Nephron (organoid): ENCODE measurements around the gene RNU4-1.
A peak's percentile ranks its signal among the peaks of the same experiment; 100 is the strongest.

ENCODE experiments used
- H3K27ac Mint-ChIP-seq, 3 experiments: 2 replicates each; pipeline ENCODE4 v1.8.0; 2020; ENCODE audit warnings: mixed read lengths in 3 of 3, mild to moderate bottlenecking in 2 of 3, moderate library complexity in 1 of 3
- H3K27me3 Mint-ChIP-seq: 2 replicates; pipeline ENCODE4 v1.8.0; 2021; ENCODE audit warnings: low read depth, mild to moderate bottlenecking, moderate library complexity, mixed read lengths
- H3K36me3 Mint-ChIP-seq: 2 replicates; pipeline ENCODE4 v1.8.0; 2020; ENCODE audit warnings: low read depth, mixed read lengths
- H3K4me1 Mint-ChIP-seq: 2 replicates; pipeline ENCODE4 v1.8.0; 2020; ENCODE audit warnings: mixed read lengths
- H3K4me3 Mint-ChIP-seq, 3 experiments: 2 replicates each; pipeline ENCODE4 v1.8.0; 2020; ENCODE audit warnings: mild to moderate bottlenecking in 3 of 3, mixed read lengths in 3 of 3, moderate library complexity in 2 of 3
- H3K9me3 Mint-ChIP-seq: 2 replicates; pipeline ENCODE4 v1.8.0; 2020; ENCODE audit warnings: mixed read lengths
- TF ChIP-seq, protein P1 (sequence below), 3 experiments: fragments of 200-600 bp; sonication (generic); IDR thresholded peaks; one replicate each; pipeline ENCODE4 v1.5.0; 2021; ENCODE audit warnings: antibody characterized with exemption in 3 of 3; ENCODE audit not compliant: unreplicated experiment in 3 of 3

The RNU4-1 gene

DNA sequence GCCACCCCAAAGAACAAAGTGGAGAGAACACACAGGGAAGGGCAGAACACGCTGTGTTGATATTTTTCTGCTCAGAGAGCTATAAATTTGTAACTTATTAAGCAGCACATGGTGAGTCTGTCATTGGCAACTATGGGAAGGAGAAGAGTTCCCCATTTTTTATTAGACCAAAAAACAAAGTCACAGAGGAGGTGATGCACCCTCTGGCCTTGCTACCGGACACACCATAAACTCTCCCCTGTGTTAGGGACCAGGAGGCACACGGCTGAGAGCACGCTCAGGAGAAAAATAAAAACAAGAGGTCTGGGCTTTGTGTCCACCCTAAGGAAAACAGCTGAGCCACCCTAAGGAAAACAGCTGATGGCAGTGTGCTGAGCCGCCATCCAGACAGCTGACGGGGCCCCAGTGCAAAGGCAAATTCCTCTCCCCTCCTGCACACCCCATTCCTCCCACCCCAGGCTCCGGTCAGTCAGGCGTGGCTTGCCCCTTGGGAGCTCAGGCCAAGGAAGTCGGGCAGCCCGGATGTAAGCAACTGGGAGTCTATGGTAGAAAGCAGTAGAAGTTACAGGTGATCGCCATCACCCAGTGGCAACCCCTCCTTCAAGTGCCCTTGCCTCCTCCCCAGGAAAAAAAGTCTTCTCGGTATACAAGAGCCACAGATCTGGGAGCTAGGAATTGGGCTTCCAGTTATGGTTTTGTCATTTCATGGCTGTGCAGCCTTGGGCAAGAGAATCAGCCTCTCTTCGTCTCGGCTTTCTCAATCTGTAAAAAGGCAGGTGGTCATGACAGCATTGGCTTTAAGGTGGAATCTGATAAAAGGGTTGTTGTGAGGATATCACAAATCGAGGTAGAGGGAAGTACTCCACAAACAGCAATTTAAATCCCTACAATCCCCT lies 29.9 kb downstream of the RNU4-1 start:
- H3K27ac Mint-ChIP-seq, result peak overlapping the region; percentile 63 to 83 (median 76)

DNA sequence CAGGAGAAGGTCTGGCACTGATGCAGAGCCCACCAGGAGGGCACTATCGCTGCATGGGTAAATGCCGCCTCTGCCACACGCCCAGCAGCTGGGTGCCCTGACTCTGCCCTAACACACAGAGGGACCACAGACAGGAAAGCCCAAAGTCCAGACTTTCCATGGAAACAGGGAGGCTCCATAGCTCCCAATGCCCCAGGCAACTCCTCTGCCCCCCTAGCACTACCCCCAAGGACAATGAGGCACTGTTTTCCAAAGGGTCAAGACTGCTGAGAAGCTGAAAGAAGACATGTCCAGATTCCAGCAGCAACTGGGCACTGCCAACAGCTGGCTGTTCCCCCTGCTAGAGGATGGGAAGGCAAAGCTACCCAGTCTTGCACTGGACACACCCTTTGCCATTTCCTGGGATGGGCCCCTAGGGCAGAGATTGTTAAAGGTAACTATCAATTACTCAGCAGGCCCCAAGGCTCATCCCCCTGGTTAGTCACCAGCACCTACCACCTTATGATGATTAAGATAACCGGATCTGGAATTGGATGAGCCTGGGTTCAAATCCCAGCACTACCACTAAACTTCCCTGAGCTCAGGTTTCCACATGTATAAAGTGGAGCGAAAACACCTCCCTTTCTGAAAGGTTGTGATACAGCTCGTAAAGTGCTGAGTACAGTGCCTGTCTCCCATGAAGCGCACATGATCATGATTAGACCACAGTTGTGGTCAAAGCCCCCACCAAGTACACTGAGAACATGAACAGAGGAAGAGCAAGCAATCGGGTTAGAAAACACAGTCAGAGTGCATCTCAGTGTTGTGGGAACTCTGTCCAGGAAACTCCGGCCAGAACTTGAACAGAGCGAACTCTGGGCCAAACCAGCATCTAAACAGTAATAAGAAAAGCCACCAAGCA lies 30.8 kb downstream of the RNU4-1 start:
- no peaks in the 10 kb centered on the region for H3K27me3 Mint-ChIP-seq
- H3K4me3 Mint-ChIP-seq, result peak overlapping the region; percentile 89 to 94 (median 92)
- peaks cover 4% of the 10 kb centered on the region for H3K36me3 Mint-ChIP-seq
- H3K9me3 Mint-ChIP-seq, result no peaks in the 10 kb centered on the region
- TF ChIP-seq, protein P1, sequence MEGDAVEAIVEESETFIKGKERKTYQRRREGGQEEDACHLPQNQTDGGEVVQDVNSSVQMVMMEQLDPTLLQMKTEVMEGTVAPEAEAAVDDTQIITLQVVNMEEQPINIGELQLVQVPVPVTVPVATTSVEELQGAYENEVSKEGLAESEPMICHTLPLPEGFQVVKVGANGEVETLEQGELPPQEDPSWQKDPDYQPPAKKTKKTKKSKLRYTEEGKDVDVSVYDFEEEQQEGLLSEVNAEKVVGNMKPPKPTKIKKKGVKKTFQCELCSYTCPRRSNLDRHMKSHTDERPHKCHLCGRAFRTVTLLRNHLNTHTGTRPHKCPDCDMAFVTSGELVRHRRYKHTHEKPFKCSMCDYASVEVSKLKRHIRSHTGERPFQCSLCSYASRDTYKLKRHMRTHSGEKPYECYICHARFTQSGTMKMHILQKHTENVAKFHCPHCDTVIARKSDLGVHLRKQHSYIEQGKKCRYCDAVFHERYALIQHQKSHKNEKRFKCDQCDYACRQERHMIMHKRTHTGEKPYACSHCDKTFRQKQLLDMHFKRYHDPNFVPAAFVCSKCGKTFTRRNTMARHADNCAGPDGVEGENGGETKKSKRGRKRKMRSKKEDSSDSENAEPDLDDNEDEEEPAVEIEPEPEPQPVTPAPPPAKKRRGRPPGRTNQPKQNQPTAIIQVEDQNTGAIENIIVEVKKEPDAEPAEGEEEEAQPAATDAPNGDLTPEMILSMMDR (IDR thresholded peaks at IDR 0.05; ENCODE audit: unreplicated experiment in 3 of 3), result no peak
- H3K4me1 Mint-ChIP-seq, result peaks cover 60% of the 10 kb centered on the region
- peak overlapping the region; percentile 63 to 83 (median 76) for H3K27ac Mint-ChIP-seq

More for the DNA sequence above, 29.9 kb downstream of the RNU4-1 start:
- peaks cover 4% of the 10 kb centered on the region for H3K36me3 Mint-ChIP-seq
- H3K4me3 Mint-ChIP-seq, result peak overlapping the region; percentile 89 to 94 (median 92)
- peaks cover 51% of the 10 kb centered on the region for H3K4me1 Mint-ChIP-seq
- no peaks in the 10 kb centered on the region for H3K9me3 Mint-ChIP-seq
- no peaks in the 10 kb centered on the region for H3K27me3 Mint-ChIP-seq
- TF ChIP-seq, protein P1 (IDR thresholded peaks at IDR 0.05; ENCODE audit: unreplicated experiment in 3 of 3), result no peak

DNA sequence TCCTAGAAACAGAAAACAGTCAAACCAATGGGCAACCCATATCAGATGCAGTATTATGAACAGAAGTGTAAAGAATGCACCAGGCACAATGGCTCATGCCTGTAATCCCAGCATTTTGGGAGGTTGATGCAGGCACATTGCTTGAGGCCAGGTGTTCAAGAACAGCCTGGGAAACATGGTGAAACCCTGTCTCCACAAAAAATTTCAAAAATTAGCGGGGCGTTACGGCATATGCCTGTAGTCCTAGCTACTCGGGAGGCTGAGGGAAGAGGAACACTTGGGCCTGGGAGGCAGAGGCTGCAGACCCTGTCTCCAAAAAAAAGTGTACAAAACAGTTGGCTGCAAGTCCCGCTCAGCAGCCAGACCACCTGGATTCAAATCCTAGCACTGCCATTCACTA lies 32.4 kb downstream of the RNU4-1 start:
- Mint-ChIP-seq H3K27me3 (no peaks in the 10 kb centered on the region), H3K4me3 (peak overlapping the region in 2 of 3 experiments; percentile 54 to 56)
- TF ChIP-seq, protein P1 (IDR thresholded peaks at IDR 0.05; ENCODE audit: unreplicated experiment in 3 of 3), result no peak

DNA sequence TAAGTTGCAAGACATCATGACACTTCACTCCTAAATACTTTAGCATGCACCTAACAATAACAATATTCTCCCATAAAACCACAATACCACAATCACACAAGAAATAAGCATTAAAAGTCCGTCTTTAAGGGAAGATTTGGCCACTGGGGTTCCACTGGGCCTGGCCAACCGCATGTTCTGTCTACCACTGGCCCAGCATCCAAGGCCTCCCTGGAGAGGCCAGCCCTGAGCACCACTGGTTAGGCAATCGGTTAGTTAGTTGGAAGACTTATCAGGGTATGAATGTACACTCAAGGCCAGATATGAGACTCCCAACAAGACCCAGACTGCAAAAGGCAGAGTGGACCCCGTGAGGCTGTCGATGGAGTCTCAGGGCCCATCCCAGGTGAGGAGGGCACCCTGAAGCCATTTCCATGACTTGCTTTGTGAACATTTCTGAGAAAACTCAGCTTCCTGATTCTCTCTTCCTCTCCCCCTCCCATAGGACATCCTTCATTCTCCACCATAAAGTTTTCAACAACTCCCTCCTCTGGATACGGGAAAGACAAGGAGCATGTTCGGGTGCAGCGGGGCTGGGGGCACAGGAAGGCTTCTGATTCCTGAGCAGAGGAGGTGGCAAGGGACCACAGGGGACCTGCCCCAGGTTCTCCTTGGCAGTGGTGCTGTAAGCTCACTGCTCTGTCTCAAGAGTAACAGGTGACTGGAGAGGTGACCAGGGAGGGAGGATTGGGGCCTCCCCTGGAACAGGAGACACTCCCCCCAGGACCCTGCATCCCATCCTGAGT lies 33.4 kb downstream of the RNU4-1 start:
- peak overlapping the region in 2 of 3 experiments; percentile 45 to 57 for H3K27ac Mint-ChIP-seq
- TF ChIP-seq, protein P1 (IDR thresholded peaks at IDR 0.05; ENCODE audit: unreplicated experiment in 3 of 3), result no peak
- peak overlapping the region in 1 of 3 experiments; percentile 24 for H3K4me3 Mint-ChIP-seq
- peaks cover 10% of the 10 kb centered on the region for H3K36me3 Mint-ChIP-seq
- no peaks in the 10 kb centered on the region for H3K9me3 Mint-ChIP-seq
- no peaks in the 10 kb centered on the region for H3K27me3 Mint-ChIP-seq
- peaks cover 79% of the 10 kb centered on the region for H3K4me1 Mint-ChIP-seq

More for the DNA sequence above, 32.4 kb downstream of the RNU4-1 start:
- H3K4me1 Mint-ChIP-seq, result peaks cover 72% of the 10 kb centered on the region
- no peaks in the 10 kb centered on the region for H3K9me3 Mint-ChIP-seq
- H3K27ac Mint-ChIP-seq, result peak overlapping the region; percentile 48 to 75 (median 64)
- peaks cover 4% of the 10 kb centered on the region for H3K36me3 Mint-ChIP-seq

DNA sequence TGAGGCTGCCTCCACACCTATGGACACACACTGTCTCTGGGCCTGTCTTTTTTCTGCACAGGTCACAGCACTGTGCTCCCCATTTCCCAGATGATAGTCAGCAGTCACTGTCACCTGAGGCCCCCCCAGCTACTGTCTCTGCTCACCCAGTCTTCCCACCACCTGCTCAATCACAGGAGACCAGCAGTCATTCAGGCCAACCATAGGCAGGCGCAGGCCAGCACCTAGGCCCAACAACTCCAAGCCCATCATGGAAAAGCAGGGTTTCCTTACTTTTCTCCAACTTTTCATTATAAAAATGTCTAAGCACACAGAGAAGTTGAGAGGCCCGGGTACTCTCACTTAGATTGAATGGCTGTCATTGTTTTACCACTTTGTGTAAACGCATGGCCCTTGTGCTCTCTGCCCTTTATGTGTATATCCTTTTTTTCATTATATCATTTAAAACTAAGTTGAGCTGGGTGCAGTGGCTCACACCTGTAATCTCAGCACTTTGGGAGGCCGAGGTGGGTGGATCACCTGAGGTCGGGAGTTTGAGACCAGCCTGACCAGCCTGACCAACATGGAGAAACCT lies 34.6 kb downstream of the RNU4-1 start:
- Mint-ChIP-seq H3K27ac (peak overlapping the region; percentile 73 to 96 (median 95)), H3K9me3 (no peaks in the 10 kb centered on the region), H3K27me3 (no peaks in the 10 kb centered on the region), H3K4me3 (peak overlapping the region in 1 of 3 experiments; percentile 20), H3K36me3 (peaks cover 14% of the 10 kb centered on the region), H3K4me1 (peaks cover 76% of the 10 kb centered on the region)
- TF ChIP-seq, protein P1 (IDR thresholded peaks at IDR 0.05; ENCODE audit: unreplicated experiment in 3 of 3), result no peak
